NCI-H82 treated with DMSO at 0.1 percent for 48 hours (cell line): ENCODE measurements around the gene DDX54.
"Not testable (repeated sequence)": the region's sequence is repeated elsewhere in the genome, so short reads cannot be mapped to it uniquely, and the experiment has no call there.

Experiments
- DNase-seq: peaks from one replicate; lab custom pipeline; 2025; ENCODE audit not compliant: unreplicated experiment; lab: John Stamatoyannopoulos, UW

DDX54 gene

GRCh38 chr12:113142886-113143332, 42.4 kb downstream of the DDX54 start:
- no peak for DNase-seq

- DNase-seq, result no peak
These were observed 42.9 kb downstream of the DDX54 start for GRCh38 chr12:113142173-113142885.

DNA sequence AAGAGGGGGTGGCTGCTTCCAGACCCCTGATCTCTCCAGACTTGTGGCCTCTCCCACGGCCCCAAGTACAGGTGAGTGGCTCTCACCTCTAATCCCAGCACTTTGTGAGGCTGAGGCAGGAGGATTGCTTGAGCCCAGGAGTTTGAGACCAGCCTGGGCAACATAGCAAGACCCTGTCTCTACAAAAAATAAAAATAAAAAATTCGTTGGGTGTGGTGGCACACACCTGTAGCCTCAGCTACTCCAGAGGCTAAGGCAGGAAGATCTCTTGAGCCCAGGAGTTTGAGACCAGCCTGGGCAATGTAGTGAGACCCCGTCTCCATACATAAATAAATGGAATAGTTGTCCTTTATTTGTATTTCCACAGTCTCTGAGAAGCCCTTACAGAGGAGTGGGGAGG, 43.6 kb downstream of the DDX54 start:
- DNase-seq, result not testable (repeated sequence)

- DNase-seq, result no peak
These were observed 44.6 kb downstream of the DDX54 start for GRCh38 chr12:113140706-113141105.

GRCh38 chr12:113138826-113139225, 46.5 kb downstream of the DDX54 start:
- DNase-seq, result no peak

- no peak for DNase-seq
These were observed 47.2 kb downstream of the DDX54 start for GRCh38 chr12:113137861-113138783.

DNA sequence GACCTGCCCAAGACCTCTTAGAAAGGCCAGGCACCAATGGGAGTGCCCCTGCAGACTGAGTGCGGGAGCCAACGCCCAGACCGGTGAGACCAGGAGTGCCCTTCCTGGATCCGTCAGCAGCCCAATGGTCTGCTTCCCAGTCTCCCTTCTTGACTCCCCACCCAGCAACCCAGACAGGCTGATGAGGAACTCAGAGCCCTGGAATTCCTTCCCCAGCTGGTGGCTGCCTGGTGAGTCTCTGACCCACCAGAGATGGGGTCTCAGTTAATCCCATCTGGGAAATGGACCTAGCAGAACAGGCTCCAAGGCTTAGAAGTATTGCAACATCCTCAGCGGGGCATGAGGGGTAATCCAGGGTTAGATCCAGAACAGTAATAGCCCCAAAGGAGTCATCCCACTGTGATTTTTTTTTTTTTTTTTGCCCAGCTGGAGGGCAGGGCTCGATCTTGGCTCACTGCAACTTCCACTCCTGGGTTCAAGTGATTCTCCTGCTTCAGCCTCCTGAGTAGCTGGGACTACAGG, 48.2 kb downstream of the DDX54 start:
- DNase-seq, result no peak

DNA sequence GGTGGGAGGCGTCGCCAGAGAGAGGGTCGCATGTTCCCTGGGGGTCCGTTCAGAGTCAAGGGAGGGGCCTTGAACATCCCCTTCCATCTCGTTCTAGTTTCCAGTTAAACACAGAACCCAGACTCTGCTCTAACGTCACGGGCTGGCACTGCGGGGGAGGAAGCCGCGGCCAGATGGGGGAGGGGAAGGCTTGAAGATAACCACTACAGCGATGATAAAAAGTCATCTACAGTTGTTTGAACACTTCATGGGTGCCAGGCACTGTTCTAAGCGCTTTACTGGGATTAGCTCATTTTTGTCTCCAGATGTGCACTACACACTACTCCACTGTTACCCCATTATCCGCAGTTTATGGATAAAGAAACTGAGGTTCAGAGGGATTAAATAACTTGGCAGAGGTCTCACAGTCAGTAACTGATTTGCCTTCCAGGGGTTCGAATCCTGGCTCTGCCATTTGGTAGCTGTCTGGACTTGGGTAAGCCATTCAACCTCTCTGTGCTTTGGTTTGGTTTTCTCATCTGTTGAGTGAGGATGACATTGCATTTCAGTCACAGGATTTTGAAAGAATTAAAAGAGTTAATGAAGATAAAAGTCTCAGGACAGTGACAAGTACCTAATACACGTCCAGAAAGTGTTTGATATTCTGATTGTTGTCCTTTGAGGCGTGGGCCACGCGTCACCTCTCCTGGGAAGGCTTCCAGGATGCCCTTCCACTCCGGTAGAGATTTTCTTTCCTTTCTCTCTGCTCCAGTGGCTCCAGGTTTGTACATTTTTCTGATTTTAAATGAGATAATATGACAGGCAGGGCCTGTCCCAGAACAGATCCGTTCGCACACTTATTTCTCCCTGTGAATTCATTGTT, 48.9 kb downstream of the DDX54 start:
- no peak for DNase-seq

- DNase-seq, result no peak
These were observed 49.8 kb downstream of the DDX54 start, which contains the start of gene RASAL1 for GRCh38 chr12:113135178-113136127. TSS of gene RASAL1 (minus strand) at chr12:113135761. CDS start at chr12:113135462, 299 bp downstream.

DNA sequence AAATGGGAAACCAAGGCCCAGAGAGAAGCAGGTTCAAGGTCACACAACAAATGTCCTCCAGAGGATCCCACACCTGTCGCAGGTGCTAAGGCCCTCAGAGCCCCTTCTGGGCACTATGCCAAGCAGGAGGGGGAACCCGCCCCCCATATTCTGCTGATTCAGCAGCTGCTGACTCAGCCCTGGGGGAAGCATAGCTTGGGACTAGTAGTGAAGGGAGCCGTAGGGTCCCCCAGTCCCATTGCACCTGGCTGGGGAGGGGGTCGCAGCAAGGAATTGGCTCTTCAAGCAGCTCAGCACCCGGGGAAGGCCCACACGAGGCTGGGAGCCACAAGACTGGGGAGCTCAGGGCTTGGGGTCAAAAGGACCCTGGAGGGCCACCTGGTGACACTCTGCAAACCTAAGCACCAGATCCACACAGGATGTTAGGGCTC, 50.7 kb downstream of the DDX54 start:
- no peak for DNase-seq

DNA sequence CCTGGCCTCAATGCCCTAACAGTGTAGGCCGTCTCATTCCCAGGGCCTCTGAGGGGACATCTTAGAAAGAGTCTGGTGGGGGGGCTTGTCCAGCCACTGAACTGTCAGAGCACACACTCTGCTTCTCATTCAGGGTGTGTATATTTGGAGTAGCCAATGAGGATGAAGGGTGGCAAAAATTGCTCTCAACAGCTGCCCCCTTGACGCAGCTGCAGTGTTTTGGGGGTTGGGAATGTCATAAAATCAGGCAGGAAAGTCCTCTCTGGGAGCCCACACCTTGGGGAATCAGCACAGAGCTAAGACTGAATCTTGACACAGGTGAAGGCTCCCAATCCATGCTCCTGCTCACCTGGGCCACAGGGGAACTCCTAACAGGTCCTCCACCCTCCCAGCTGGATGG, 51.2 kb downstream of the DDX54 start:
- no peak for DNase-seq

GRCh38 chr12:113133666-113134065, 51.6 kb downstream of the DDX54 start:
- DNase-seq, result no peak

GRCh38 chr12:113133036-113133435, 52.2 kb downstream of the DDX54 start:
- DNase-seq, result no peak

DNA sequence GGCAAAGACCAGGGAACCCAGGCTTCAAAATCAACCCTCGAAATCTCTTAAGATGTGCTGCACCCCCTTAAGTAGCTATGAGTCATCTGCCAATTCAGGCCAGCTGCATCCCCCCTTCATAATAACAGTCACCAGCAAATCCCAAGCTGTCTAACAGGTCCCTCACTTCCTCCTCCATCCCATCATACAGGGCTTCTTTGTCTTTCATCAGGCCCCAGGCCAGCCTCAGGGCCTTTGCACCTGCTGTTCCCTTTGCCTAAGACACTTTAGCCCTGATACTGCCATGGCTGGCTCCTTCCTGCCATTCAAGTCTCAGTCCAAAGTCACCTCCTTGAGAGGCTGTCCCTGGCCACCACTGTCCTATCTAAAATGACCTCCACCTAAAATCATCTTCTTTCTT, 53.7 kb downstream of the DDX54 start:
- DNase-seq, result no peak

GRCh38 chr12:113130457-113131135, 54.7 kb downstream of the DDX54 start:
- no peak for DNase-seq

DNA sequence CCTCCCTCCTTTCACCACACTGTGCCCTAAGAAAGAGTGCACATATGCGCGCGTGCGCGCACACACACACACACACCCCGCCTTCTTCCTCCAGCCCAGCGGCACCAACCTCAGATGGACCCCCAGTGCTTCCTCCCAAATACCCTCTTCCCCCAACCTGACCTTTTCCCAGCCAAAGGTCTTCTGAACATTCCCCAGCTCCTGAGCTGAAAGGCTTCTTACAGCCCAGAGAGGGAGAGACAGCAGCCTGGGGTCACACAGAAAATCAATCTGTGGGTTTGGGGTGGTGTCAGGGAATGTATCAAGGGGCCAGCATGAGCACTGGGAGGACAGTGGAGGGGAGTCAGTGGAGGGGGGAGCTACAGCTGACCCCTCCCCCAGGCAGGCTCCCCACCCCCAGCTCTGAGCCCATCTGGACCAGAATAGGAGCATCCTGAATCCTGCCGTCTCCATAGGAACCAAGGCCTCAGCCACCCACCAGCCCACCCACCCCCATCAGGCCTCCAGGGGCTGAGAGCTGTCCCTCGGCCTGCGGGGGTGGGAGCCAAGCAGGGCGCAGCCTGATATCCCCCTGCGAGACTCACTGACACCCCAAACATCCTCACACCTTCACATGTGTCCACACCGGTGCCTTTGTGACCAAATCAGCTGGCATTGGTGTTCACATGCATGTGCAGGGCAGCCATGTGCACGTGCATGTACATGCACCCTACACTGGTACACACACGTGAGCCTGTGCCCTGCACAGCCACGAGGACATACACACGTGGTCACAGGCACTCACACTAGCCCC, 55.4 kb downstream of the DDX54 start:
- no peak for DNase-seq

GRCh38 chr12:113128802-113129663, 56.2 kb downstream of the DDX54 start:
- DNase-seq, result no peak
